ENCODE data around the gene ACSS1. TPM values are rescaled to one million over a fixed set of nuclear protein-coding genes. Genes with fewer than 3 reads are reported as not detected.

Gene ACSS1
- total RNA-seq, 1 experiment from 2014 or later = 0.61 TPM

GRCh38 chr20:25047766-25048165, 10.2 kb downstream of the ACSS1 start:
- Histone ChIP-seq H3K27me3 (ENCODE audit: insufficient read depth, low read length) (no peaks in the 10 kb centered on the region; the same call in 1 of the 2 replicates), H2BK15ac (ENCODE audit: low read depth, low read length) (no peak overlapping the region), H4K20me1 (ENCODE audit: control insufficient read depth, insufficient read depth, insufficient read length) (no peaks in the 10 kb centered on the region), H2BK120ac (ENCODE audit: low read depth, low read length, poor library complexity, severe bottlenecking) (no peak overlapping the region), H3K56ac (ENCODE audit: insufficient read length, low read depth, low read length) (no peak overlapping the region), H4K5ac (ENCODE audit: insufficient read length, low read depth, low read length) (no peak overlapping the region), H3K4me2 (ENCODE audit: insufficient read depth, insufficient read length, low read length) (no peak overlapping the region), H3K4ac (ENCODE audit: low read depth, low read length) (no peak overlapping the region), H2BK5ac (ENCODE audit: insufficient read length, low read length) (no peak overlapping the region), H4K91ac (ENCODE audit: insufficient read length, low read depth, low read length) (no peak overlapping the region), H2AK5ac (ENCODE audit: insufficient read length, low read length) (no peak overlapping the region), H3K14ac (ENCODE audit: insufficient read depth, low read length) (no peak overlapping the region), H3K18ac (ENCODE audit: insufficient read length, low read depth, low read length) (no peak overlapping the region), H2AFZ (ENCODE audit: low read length) (no peak overlapping the region), H3K9ac (ENCODE audit: extremely low read depth, insufficient read length, low read length) (no peak overlapping the region), H3T11ph (ENCODE audit: low read length) (no peak overlapping the region), H2BK12ac (ENCODE audit: insufficient read length, low read depth, low read length) (no peak overlapping the region), H2BK20ac (ENCODE audit: low read depth, low read length, poor library complexity, severe bottlenecking) (no peak overlapping the region), H3K4me1 (ENCODE audit: insufficient read depth, low read length) (no peaks in the 10 kb centered on the region; the same call in 1 of the 2 replicates), H3K27ac (ENCODE audit: insufficient read length, low read depth, low read length) (no peak overlapping the region), H3K23ac (ENCODE audit: insufficient read length, low read depth, low read length) (no peak overlapping the region), H4K8ac (replicated peaks; ENCODE audit: insufficient read length, low read depth, low read length) (no peak overlapping the region), H3K79me1 (ENCODE audit: insufficient read depth, low read depth, low read length, poor library complexity, severe bottlenecking) (no peaks in the 10 kb centered on the region), H3K9me3 (ENCODE audit: control insufficient read depth, low read depth, low read length) (no peaks in the 10 kb centered on the region), H3K23me2 (ENCODE audit: insufficient read length, low read depth, low read length, poor library complexity, severe bottlenecking) (no peaks in the 10 kb centered on the region), H3K79me2 (ENCODE audit: insufficient read depth, low read length) (no peaks in the 10 kb centered on the region)
- no peak overlapping the region for H3K4me3 Mint-ChIP-seq
- WGBS (ENCODE audit: extremely low coverage, insufficient read length, low lambda C conversion rate) = no CpG with 5 or more reads among the region's 13 CpGs
- no peak for DNase-seq
- no peaks in the 10 kb centered on the region for H3K9me3 Mint-ChIP-seq
- H3K36me3 Mint-ChIP-seq (ENCODE audit: insufficient read depth in 1 of 3, low read depth in 3 of 3) = no peaks in the 10 kb centered on the region
- peaks cover 10 to 11% of the 10 kb centered on the region in 2 experiments for H3K4me1 Mint-ChIP-seq
- peaks cover 21% of the 10 kb centered on the region for H3K27me3 Mint-ChIP-seq (ENCODE audit: low read depth)
- no peak for TF ChIP-seq CTCF (conservative IDR thresholded peaks at IDR 0.05)
- no peak overlapping the region for H3K27ac Mint-ChIP-seq

Measured in H9 (cell line).